Urinary bladder (tissue), 4 donors: Measurements from ENCODE around the gene FAM25A. TPM values are rescaled to one million over a fixed set of nuclear protein-coding genes. Genes with fewer than 3 reads are reported as not detected.
"Not testable (repeated sequence)": the region's sequence is repeated elsewhere in the genome, so short reads cannot be mapped to it uniquely, and the experiment has no call there.

Source experiments
- DNase-seq: peaks from one replicate; pipeline ENCODE4 v3.0.0-alpha.2; 2015; ENCODE audit errors: extremely low spot score
- H3K27ac ChIP-seq: one replicate; pipeline ENCODE4 v1.5.1; 2013; ENCODE audit warnings: low read depth, mild to moderate bottlenecking, moderate library complexity
- H3K36me3 ChIP-seq: one replicate; pipeline ENCODE4 v1.6.1; 2013; ENCODE audit warnings: mild to moderate bottlenecking, moderate library complexity; ENCODE audit not compliant: insufficient read depth
- H3K4me1 ChIP-seq: one replicate; pipeline ENCODE4 v1.6.1; 2013; ENCODE audit warnings: mild to moderate bottlenecking, moderate library complexity; ENCODE audit not compliant: insufficient read depth
- H3K4me3 ChIP-seq: one replicate; pipeline ENCODE4 v1.5.1; 2013; ENCODE audit warnings: low read depth, low read length
- WGBS: extraction: QIAGEN DNeasy Blood & Tissue Kit; methylation state at CpG from one replicate; pipeline ENCODE4 v1.1.7; 2013; 5-methylcytosine and 5-hydroxymethylcytosine counted together
- polyA plus RNA-seq: library from polyadenylated mRNA; stranded (reverse); fragments of 200-250 nt; gene quantifications from one replicate; pipeline ENCODE4 v1.2.3, GENCODE V29; 2013
- total RNA-seq: library from RNA; depleted of rRNA; stranded (reverse); fragments of >200 nt; gene quantifications from one replicate; pipeline ENCODE4 v1.2.3, GENCODE V29; 2014
- donor health status: healthy with polysubstance abuse.
- donor health status: healthy.

The FAM25A gene
- total RNA-seq = not detected
- polyA plus RNA-seq = not detected

- not testable (repeated sequence) for H3K27ac ChIP-seq, H3K36me3 ChIP-seq, DNase-seq, H3K4me3 ChIP-seq, H3K4me1 ChIP-seq
- 85% methylated on average over 9 of the region's 9 CpGs for WGBS
These were observed at the start of gene FAM25A for GRCh38 chr10:87020056-87020455. FAM25A (plus strand) TSS chr10:87020294; CDS start chr10:87020325, 31 bp downstream.

- Histone ChIP-seq H3K27ac (peak overlapping the region; percentile 96), H3K36me3 (no peaks in the 10 kb centered on the region), H3K4me1 (no peaks in the 10 kb centered on the region), H3K4me3 (peak overlapping the region; percentile 59)
- WGBS = 0% methylated on average over 20 of the region's 20 CpGs
- DNase-seq = no peak
These were observed 49.2 kb upstream of the FAM25A start for GRCh38 chr10:86970982-86971231.

GRCh38 chr10:86971232-86971991 lies 48.7 kb upstream of the FAM25A start:
- H3K4me3 ChIP-seq = peak overlapping the region; percentile 59
- peak overlapping the region; percentile 81 for H3K27ac ChIP-seq
- H3K4me1 ChIP-seq = no peaks in the 10 kb centered on the region
- H3K36me3 ChIP-seq = no peaks in the 10 kb centered on the region
- WGBS = 9% methylated on average over 66 of the region's 66 CpGs
- no peak for DNase-seq

- Histone ChIP-seq H3K36me3 (no peaks in the 10 kb centered on the region), H3K4me3 (no peak overlapping the region), H3K27ac (no peak overlapping the region), H3K4me1 (no peaks in the 10 kb centered on the region)
- 93% methylated on average over 11 of the region's 11 CpGs for WGBS
- DNase-seq = no peak
These were observed 47.3 kb upstream of the FAM25A start for GRCh38 chr10:86972613-86973380.

GRCh38 chr10:86974484-86974883 lies 45.6 kb upstream of the FAM25A start:
- peak overlapping the region; percentile 3 for H3K27ac ChIP-seq
- 75% methylated on average over 7 of the region's 7 CpGs for WGBS
- DNase-seq = no peak
- no peak overlapping the region for H3K4me3 ChIP-seq
- H3K36me3 ChIP-seq = no peaks in the 10 kb centered on the region
- no peaks in the 10 kb centered on the region for H3K4me1 ChIP-seq

- 89% methylated on average over 5 of the region's 5 CpGs for WGBS
These were observed 43.6 kb upstream of the FAM25A start for GRCh38 chr10:86976362-86977056.

GRCh38 chr10:86978457-86978856 lies 41.6 kb upstream of the FAM25A start:
- 84% methylated on average over 3 of the region's 3 CpGs for WGBS

More at GRCh38 chr10:86976362-86977056, 43.6 kb upstream of the FAM25A start:
- Histone ChIP-seq H3K36me3 (no peaks in the 10 kb centered on the region), H3K4me3 (no peak overlapping the region), H3K27ac (no peak overlapping the region), H3K4me1 (no peaks in the 10 kb centered on the region)
- no peak for DNase-seq

GRCh38 chr10:86979296-86979818 lies 40.7 kb upstream of the FAM25A start:
- no peaks in the 10 kb centered on the region for H3K36me3 ChIP-seq
- no peak overlapping the region for H3K4me3 ChIP-seq
- H3K27ac ChIP-seq = no peak overlapping the region
- H3K4me1 ChIP-seq = no peaks in the 10 kb centered on the region
- no peak for DNase-seq
- 93% methylated on average over 4 of the region's 4 CpGs for WGBS

More at GRCh38 chr10:86978457-86978856, 41.6 kb upstream of the FAM25A start:
- not testable (repeated sequence) for DNase-seq, H3K4me3 ChIP-seq, H3K27ac ChIP-seq, H3K4me1 ChIP-seq, H3K36me3 ChIP-seq

- no peak overlapping the region for H3K27ac ChIP-seq
- WGBS = 6% methylated on average over 3 of the region's 3 CpGs
- no peaks in the 10 kb centered on the region for H3K36me3 ChIP-seq
- no peak overlapping the region for H3K4me3 ChIP-seq
- no peaks in the 10 kb centered on the region for H3K4me1 ChIP-seq
- no peak for DNase-seq
These were observed 40.1 kb upstream of the FAM25A start for GRCh38 chr10:86979977-86980448.

- 82% methylated on average over 6 of the region's 6 CpGs for WGBS
- not testable (repeated sequence) for H3K4me3 ChIP-seq, DNase-seq, H3K4me1 ChIP-seq, H3K27ac ChIP-seq, H3K36me3 ChIP-seq
These were observed 39.1 kb upstream of the FAM25A start for GRCh38 chr10:86981020-86981419.

- no peaks in the 10 kb centered on the region for H3K36me3 ChIP-seq
- H3K27ac ChIP-seq = no peak overlapping the region
- H3K4me1 ChIP-seq = no peaks in the 10 kb centered on the region
- 91% methylated on average over 5 of the region's 5 CpGs for WGBS
- DNase-seq = no peak
- no peak overlapping the region for H3K4me3 ChIP-seq
These were observed 38.4 kb upstream of the FAM25A start for GRCh38 chr10:86981716-86982115.

GRCh38 chr10:86984498-86984897 lies 35.6 kb upstream of the FAM25A start:
- 98% methylated on average over 4 of the region's 4 CpGs for WGBS
- not testable (repeated sequence) for H3K4me1 ChIP-seq, H3K4me3 ChIP-seq, H3K27ac ChIP-seq, DNase-seq, H3K36me3 ChIP-seq

GRCh38 chr10:86988520-86988919 lies 31.6 kb upstream of the FAM25A start:
- WGBS = 39% methylated on average over 1 of the region's 1 CpG
- no peak for DNase-seq
- Histone ChIP-seq H3K4me1 (no peaks in the 10 kb centered on the region), H3K36me3 (no peaks in the 10 kb centered on the region), H3K4me3 (no peak overlapping the region), H3K27ac (no peak overlapping the region)
